HepG2 (cell line): ENCODE results near the gene VPS11. TPM values are rescaled to one million over a fixed set of nuclear protein-coding genes. Genes with fewer than 3 reads are reported as not detected.

ENCODE experiments used
- DR1 ChIP-seq: sonication (generic); formaldehyde crosslinking; IDR thresholded peaks from 2 replicates; pipeline ENCODE4 v1.8.0; 2021; ENCODE audit warnings: mild to moderate bottlenecking, missing genetic modification reagents, inconsistent platforms
- HMGA1 ChIP-seq: sonication (generic); formaldehyde crosslinking; conservative IDR thresholded peaks from 2 replicates; pipeline ENCODE4 v1.4.0; 2020; ENCODE audit warnings: missing genetic modification reagents
- MBD4 ChIP-seq: IDR thresholded peaks from 2 replicates; pipeline ENCODE4 v1.6.1; 2012; ENCODE audit warnings: low read length, inconsistent platforms, borderline replicate concordance
- MTA3 ChIP-seq: sonication (generic); formaldehyde crosslinking; IDR thresholded peaks from 2 replicates; pipeline ENCODE4 v1.4.0; 2020; ENCODE audit warnings: missing genetic modification reagents
- MTF2 ChIP-seq: sonication (generic); formaldehyde crosslinking; IDR thresholded peaks from 2 replicates; pipeline ENCODE4 v1.5.0; 2020; ENCODE audit warnings: missing genetic modification reagents, borderline replicate concordance
- MXD4 ChIP-seq: IDR thresholded peaks from 2 replicates; pipeline ENCODE4 v1.6.1; 2016; ENCODE audit warnings: mild to moderate bottlenecking, missing biosample characterization, missing genetic modification reagents
- NCOR1 ChIP-seq: fragments of 200-600 bp; sonication (generic); IDR thresholded peaks from 2 replicates; pipeline ENCODE4 v1.7.0; 2017; ENCODE audit warnings: antibody characterized with exemption, low read length, borderline replicate concordance
- NR3C1 ChIP-seq: sonication (generic); formaldehyde crosslinking; IDR thresholded peaks from 2 replicates; pipeline ENCODE4 v1.4.0; 2020; ENCODE audit warnings: missing genetic modification reagents
- NRL ChIP-seq: sonication (generic); formaldehyde crosslinking; IDR thresholded peaks from 2 replicates; pipeline ENCODE4 v1.5.0; 2020; ENCODE audit warnings: missing genetic modification reagents, mild to moderate bottlenecking, moderate library complexity, borderline replicate concordance
- POGZ ChIP-seq: sonication (generic); formaldehyde crosslinking; IDR thresholded peaks from 2 replicates; pipeline ENCODE4 v1.4.0; 2020; ENCODE audit warnings: mild to moderate bottlenecking, missing genetic modification reagents
- SATB2 ChIP-seq: sonication (generic); formaldehyde crosslinking; IDR thresholded peaks from 2 replicates; pipeline ENCODE4 v1.5.0; 2020; ENCODE audit warnings: missing genetic modification reagents
- ZEB1 ChIP-seq: IDR thresholded peaks from 2 replicates; pipeline ENCODE4 v1.6.1; 2012; ENCODE audit warnings: mild to moderate bottlenecking, low read depth, inconsistent platforms; ENCODE audit not compliant: insufficient replicate concordance
- ZNF282 ChIP-seq: fragments of 450-650 bp; IDR thresholded peaks from 2 replicates; pipeline ENCODE4 v1.6.1; 2018; ENCODE audit not compliant: partially characterized antibody
- ZNF605 ChIP-seq: sonication (generic); formaldehyde crosslinking; IDR thresholded peaks from 2 replicates; pipeline ENCODE4 v1.8.0; 2022; ENCODE audit warnings: mild to moderate bottlenecking, missing genetic modification reagents
- ZNF619 ChIP-seq: sonication (generic); formaldehyde crosslinking; IDR thresholded peaks from 2 replicates; pipeline ENCODE4 v1.4.0; 2020; ENCODE audit warnings: mild to moderate bottlenecking, missing genetic modification reagents
- ZNF652 ChIP-seq: IDR thresholded peaks from 2 replicates; pipeline ENCODE4 v1.6.1; 2016; ENCODE audit warnings: low read depth, borderline replicate concordance
- ZNF749 ChIP-seq: sonication (generic); formaldehyde crosslinking; IDR thresholded peaks from 2 replicates; pipeline ENCODE4 v1.8.0; 2022; ENCODE audit warnings: mild to moderate bottlenecking, missing genetic modification reagents, moderate library complexity, borderline replicate concordance
- polyA plus RNA-seq, 8 experiments: library from polyadenylated mRNA; depleted of rRNA in 3 of 8; stranded (reverse) in 7 of 8; unstranded in 1 of 8; fragments of >200 nt; fragmentation: Illumina TruSeq in 4 of 8; extraction: Trizol in 4 of 8; gene quantifications; 2 replicates each; pipeline versions ENCODE4 v1.2.1 to v1.2.3, GENCODE V29; 2011 to 2016; ENCODE audit warnings: low read depth in 4 of 8, missing spikeins in 1 of 8, mixed read lengths in 1 of 8; ENCODE audit not compliant: insufficient read depth in 1 of 8
- total RNA-seq, 5 experiments: library from RNA; depleted of rRNA; stranded (reverse); fragments of >200 nt; fragmentation: Illumina TruSeq; extraction: Trizol; gene quantifications; 2 replicates each; pipeline ENCODE4 v1.2.3, GENCODE V29; 2016; ENCODE audit warnings: low read depth in 1 of 5
- TF ChIP-seq, protein P1 (sequence below): sonication (generic); formaldehyde crosslinking; IDR thresholded peaks from 2 replicates; pipeline ENCODE4 v1.4.0; 2020; ENCODE audit warnings: mild to moderate bottlenecking, missing genetic modification reagents
- TF ChIP-seq, protein P2 (sequence below): sonication (generic); formaldehyde crosslinking; IDR thresholded peaks from 2 replicates; pipeline ENCODE4 v1.9.0; 2021; ENCODE audit warnings: missing genetic modification reagents, borderline replicate concordance
- TF ChIP-seq, protein P3 (sequence below): sonication (generic); formaldehyde crosslinking; IDR thresholded peaks from 2 replicates; pipeline ENCODE4 v1.5.0; 2020; ENCODE audit warnings: mild to moderate bottlenecking, missing genetic modification reagents, borderline replicate concordance

The VPS11 gene
- total and polyA plus RNA-seq, 2 of the 13 experiments (the other 11 are each of a cell fraction or from before 2014, with no cell fraction given): 13.7 to 21.6 TPM

DNA sequence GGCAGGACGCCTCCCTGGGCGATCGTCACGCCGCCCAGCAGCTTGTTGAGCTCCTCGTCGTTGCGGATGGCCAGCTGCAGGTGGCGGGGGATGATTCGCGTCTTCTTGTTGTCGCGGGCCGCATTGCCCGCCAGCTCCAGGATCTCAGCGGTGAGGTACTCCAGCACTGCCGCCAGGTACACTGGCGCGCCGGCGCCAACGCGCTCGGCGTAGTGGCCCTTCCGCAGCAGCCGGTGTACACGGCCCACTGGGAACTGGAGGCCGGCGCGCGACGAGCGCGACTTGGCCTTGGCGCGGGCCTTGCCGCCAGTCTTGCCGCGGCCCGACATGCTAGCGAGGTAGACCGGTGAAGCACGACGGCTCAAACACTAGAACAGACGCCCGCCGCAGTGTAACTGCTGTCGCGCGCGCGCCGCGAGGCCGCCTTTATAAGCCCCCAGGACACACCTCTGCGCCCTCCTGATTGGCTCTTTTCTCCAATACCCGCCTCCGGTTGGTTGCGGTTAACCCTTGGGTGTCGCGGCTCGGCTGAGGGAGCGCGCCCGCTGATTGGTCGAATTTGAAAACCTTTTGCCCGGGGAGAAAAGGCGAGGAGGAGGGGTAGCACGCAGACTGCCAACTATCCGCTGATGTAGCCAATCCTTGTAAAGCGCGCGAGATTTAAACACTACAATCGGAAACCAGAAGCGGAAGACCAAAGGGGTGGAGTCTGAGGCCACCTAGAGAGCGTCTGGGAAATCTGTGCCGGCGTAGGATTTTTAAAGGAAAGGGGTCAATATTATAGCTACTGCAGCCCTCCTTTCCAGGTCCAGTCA lies 27.7 kb downstream of the VPS11 start (continued):
- TF ChIP-seq MTA3 (CRISPR knock-in tag) (no peak), MBD4 (no peak), ZNF605 (CRISPR knock-in tag) (peak; percentile 97), POGZ (CRISPR knock-in tag) (peak; percentile 87), ZNF282 (no peak), NRL (CRISPR knock-in tag) (peak; percentile 96), ZNF749 (CRISPR knock-in tag) (peak; percentile 98; the same call in 1 of the 2 replicates), MXD4 (CRISPR knock-in tag) (peak; percentile 88), ZNF652 (CRISPR knock-in tag) (peak; percentile 99), NCOR1 (peak; percentile 21; the same call in 1 of the 2 replicates), MTF2 (CRISPR knock-in tag) (peak; percentile 93; the same call in 1 of the 2 replicates), SATB2 (peak; percentile 68), DR1 (CRISPR knock-in tag) (peak; percentile 96), NR3C1 (CRISPR knock-in tag) (no peak), HMGA1 (no peak), ZEB1 (no peak), ZNF619 (CRISPR knock-in tag) (peak; percentile 75; the same call in 1 of the 2 replicates)
- TF ChIP-seq, protein P1, sequence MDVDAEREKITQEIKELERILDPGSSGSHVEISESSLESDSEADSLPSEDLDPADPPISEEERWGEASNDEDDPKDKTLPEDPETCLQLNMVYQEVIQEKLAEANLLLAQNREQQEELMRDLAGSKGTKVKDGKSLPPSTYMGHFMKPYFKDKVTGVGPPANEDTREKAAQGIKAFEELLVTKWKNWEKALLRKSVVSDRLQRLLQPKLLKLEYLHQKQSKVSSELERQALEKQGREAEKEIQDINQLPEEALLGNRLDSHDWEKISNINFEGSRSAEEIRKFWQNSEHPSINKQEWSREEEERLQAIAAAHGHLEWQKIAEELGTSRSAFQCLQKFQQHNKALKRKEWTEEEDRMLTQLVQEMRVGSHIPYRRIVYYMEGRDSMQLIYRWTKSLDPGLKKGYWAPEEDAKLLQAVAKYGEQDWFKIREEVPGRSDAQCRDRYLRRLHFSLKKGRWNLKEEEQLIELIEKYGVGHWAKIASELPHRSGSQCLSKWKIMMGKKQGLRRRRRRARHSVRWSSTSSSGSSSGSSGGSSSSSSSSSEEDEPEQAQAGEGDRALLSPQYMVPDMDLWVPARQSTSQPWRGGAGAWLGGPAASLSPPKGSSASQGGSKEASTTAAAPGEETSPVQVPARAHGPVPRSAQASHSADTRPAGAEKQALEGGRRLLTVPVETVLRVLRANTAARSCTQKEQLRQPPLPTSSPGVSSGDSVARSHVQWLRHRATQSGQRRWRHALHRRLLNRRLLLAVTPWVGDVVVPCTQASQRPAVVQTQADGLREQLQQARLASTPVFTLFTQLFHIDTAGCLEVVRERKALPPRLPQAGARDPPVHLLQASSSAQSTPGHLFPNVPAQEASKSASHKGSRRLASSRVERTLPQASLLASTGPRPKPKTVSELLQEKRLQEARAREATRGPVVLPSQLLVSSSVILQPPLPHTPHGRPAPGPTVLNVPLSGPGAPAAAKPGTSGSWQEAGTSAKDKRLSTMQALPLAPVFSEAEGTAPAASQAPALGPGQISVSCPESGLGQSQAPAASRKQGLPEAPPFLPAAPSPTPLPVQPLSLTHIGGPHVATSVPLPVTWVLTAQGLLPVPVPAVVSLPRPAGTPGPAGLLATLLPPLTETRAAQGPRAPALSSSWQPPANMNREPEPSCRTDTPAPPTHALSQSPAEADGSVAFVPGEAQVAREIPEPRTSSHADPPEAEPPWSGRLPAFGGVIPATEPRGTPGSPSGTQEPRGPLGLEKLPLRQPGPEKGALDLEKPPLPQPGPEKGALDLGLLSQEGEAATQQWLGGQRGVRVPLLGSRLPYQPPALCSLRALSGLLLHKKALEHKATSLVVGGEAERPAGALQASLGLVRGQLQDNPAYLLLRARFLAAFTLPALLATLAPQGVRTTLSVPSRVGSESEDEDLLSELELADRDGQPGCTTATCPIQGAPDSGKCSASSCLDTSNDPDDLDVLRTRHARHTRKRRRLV (CRISPR knock-in tag): no peak; the same call in 1 of the 2 replicates
- TF ChIP-seq, protein P2, sequence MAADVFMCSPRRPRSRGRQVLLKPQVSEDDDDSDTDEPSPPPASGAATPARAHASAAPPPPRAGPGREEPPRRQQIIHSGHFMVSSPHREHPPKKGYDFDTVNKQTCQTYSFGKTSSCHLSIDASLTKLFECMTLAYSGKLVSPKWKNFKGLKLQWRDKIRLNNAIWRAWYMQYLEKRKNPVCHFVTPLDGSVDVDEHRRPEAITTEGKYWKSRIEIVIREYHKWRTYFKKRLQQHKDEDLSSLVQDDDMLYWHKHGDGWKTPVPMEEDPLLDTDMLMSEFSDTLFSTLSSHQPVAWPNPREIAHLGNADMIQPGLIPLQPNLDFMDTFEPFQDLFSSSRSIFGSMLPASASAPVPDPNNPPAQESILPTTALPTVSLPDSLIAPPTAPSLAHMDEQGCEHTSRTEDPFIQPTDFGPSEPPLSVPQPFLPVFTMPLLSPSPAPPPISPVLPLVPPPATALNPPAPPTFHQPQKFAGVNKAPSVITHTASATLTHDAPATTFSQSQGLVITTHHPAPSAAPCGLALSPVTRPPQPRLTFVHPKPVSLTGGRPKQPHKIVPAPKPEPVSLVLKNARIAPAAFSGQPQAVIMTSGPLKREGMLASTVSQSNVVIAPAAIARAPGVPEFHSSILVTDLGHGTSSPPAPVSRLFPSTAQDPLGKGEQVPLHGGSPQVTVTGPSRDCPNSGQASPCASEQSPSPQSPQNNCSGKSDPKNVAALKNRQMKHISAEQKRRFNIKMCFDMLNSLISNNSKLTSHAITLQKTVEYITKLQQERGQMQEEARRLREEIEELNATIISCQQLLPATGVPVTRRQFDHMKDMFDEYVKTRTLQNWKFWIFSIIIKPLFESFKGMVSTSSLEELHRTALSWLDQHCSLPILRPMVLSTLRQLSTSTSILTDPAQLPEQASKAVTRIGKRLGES (CRISPR knock-in tag): no peak; the same call in 1 of the 2 replicates
- TF ChIP-seq, protein P3, sequence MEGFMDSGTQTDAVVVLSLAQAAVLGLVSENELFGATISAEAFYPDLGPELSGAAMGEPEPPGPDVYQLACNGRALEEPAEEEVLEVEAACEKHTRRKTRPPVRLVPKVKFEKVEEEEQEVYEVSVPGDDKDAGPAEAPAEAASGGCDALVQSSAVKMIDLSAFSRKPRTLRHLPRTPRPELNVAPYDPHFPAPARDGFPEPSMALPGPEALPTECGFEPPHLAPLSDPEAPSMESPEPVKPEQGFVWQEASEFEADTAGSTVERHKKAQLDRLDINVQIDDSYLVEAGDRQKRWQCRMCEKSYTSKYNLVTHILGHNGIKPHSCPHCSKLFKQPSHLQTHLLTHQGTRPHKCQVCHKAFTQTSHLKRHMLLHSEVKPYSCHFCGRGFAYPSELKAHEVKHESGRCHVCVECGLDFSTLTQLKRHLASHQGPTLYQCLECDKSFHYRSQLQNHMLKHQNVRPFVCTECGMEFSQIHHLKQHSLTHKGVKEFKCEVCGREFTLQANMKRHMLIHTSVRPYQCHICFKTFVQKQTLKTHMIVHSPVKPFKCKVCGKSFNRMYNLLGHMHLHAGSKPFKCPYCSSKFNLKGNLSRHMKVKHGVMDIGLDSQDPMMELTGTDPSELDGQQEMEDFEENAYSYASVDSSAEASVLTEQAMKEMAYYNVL: peak; percentile 59; the same call in 1 of the 2 replicates
